ENCODE results near the gene P4HA2. TPM values are rescaled to one million over a fixed set of nuclear protein-coding genes. Genes with fewer than 3 reads are reported as not detected.

The P4HA2 gene
- total RNA-seq, 1 donor from 2014 or later = 38.5 TPM

- DNase-seq (ENCODE audit: extremely low spot score, unreplicated experiment) = peak; percentile 80
- Mint-ChIP-seq H3K36me3 (peaks cover 24% of the 10 kb centered on the region), H3K4me3 (no peak overlapping the region), H3K27me3 (no peaks in the 10 kb centered on the region), H3K4me1 (ENCODE audit: unreplicated experiment) (peaks cover 45% of the 10 kb centered on the region), H3K9me3 (no peaks in the 10 kb centered on the region), H3K27ac (peak overlapping the region; percentile 79)
- TF ChIP-seq, protein P1, sequence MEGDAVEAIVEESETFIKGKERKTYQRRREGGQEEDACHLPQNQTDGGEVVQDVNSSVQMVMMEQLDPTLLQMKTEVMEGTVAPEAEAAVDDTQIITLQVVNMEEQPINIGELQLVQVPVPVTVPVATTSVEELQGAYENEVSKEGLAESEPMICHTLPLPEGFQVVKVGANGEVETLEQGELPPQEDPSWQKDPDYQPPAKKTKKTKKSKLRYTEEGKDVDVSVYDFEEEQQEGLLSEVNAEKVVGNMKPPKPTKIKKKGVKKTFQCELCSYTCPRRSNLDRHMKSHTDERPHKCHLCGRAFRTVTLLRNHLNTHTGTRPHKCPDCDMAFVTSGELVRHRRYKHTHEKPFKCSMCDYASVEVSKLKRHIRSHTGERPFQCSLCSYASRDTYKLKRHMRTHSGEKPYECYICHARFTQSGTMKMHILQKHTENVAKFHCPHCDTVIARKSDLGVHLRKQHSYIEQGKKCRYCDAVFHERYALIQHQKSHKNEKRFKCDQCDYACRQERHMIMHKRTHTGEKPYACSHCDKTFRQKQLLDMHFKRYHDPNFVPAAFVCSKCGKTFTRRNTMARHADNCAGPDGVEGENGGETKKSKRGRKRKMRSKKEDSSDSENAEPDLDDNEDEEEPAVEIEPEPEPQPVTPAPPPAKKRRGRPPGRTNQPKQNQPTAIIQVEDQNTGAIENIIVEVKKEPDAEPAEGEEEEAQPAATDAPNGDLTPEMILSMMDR (conservative IDR thresholded peaks at IDR 0.05) = no peak
These were observed 41.3 kb upstream of the P4HA2 start for GRCh38 chr5:132268769-132269551.

DNA sequence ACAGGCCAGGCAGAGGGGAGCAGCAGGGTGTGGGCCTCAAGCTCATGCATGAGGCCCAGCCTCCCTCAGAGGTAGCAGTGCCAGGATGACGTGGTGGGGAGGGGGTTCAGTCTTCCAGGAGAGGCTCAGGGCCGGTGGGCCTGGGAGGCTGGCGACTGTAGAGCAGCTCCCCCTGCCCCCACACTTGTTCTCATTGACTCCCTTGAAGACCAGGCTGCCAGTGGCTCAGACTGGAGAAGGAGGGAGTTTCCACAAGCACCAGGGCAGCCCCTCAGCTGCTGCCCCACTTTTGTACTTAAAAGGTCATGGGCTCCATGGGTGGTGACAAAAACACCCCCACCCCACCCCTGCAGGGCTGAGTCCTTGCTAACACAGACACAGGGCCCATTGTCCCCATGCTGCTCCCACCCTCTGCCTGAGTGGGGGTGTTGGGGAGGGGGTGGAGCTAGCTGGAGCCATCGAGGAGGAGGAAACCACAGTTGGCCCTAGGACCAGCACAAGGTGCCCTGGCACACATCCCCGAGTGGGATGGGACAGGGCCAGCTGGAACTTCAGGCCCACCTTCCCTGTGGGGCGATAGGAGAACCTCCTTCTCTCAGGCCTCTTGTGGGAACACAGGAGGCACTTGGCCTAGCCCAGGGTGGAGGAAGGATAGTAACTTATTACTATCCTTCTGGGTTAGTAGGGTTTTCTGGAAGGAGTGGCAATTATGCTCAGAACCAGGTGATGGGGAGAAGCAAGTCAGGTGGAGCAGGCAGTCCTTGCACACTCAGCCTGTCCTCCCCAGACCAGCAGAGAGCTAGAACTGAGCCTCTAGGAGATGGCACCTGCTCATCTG, 40.5 kb upstream of the P4HA2 start:
- Mint-ChIP-seq H3K4me1 (ENCODE audit: unreplicated experiment) (peaks cover 37% of the 10 kb centered on the region), H3K27me3 (no peaks in the 10 kb centered on the region), H3K36me3 (peaks cover 24% of the 10 kb centered on the region), H3K4me3 (no peak overlapping the region), H3K9me3 (no peaks in the 10 kb centered on the region), H3K27ac (peak overlapping the region; percentile 96)
- TF ChIP-seq, protein P1 (conservative IDR thresholded peaks at IDR 0.05) = no peak
- peak; percentile 66 for DNase-seq (ENCODE audit: extremely low spot score, unreplicated experiment)

- Mint-ChIP-seq H3K27ac (peak overlapping the region; percentile 96), H3K27me3 (no peaks in the 10 kb centered on the region), H3K36me3 (peaks cover 15% of the 10 kb centered on the region), H3K9me3 (no peaks in the 10 kb centered on the region), H3K4me1 (ENCODE audit: unreplicated experiment) (peaks cover 32% of the 10 kb centered on the region), H3K4me3 (no peak overlapping the region)
- peak; percentile 16 for DNase-seq (ENCODE audit: extremely low spot score, unreplicated experiment)
- TF ChIP-seq, protein P1 (conservative IDR thresholded peaks at IDR 0.05) = no peak
These were observed 39.6 kb upstream of the P4HA2 start for GRCh38 chr5:132267166-132267739.

DNA sequence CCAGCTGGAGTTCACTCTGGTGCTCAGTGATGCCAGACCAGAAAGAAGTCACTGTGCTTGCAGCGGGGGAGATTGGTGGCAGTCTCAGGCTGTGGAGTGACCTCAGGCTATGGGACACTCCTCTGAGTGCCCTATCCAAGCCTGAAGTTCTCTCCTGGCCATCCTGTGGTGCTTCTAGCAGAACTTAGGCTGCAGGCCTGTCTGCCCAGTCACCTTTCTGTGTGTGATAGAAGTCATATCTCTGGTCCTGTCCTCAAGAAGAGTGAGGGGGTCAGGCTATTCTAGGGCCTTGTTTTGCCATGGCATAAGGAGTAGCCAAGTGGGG, 39.1 kb upstream of the P4HA2 start:
- H3K27ac Mint-ChIP-seq = peak overlapping the region; percentile 96

More for the DNA sequence above, 39.1 kb upstream of the P4HA2 start:
- DNase-seq (ENCODE audit: extremely low spot score, unreplicated experiment) = peak; percentile 51
- Mint-ChIP-seq H3K9me3 (no peaks in the 10 kb centered on the region), H3K4me1 (ENCODE audit: unreplicated experiment) (peaks cover 35% of the 10 kb centered on the region), H3K36me3 (peaks cover 16% of the 10 kb centered on the region), H3K4me3 (no peak overlapping the region), H3K27me3 (no peaks in the 10 kb centered on the region)
- TF ChIP-seq, protein P1 (conservative IDR thresholded peaks at IDR 0.05) = no peak
